HG03039 (cell line): ENCODE results near the gene ARFIP1.

Experiments used
- ATAC-seq: cut with Tn5 transposase; IDR thresholded peaks from one replicate; pipeline ENCODE4 v1.9.1; 2021; ENCODE audit warnings: mild to moderate bottlenecking, moderate library complexity; ENCODE audit not compliant: unreplicated experiment

ARFIP1 gene

GRCh38 chr4:152959080-152959479 lies 179.3 kb downstream of the ARFIP1 start:
- ATAC-seq, result no peak

- no peak for ATAC-seq
Measured at GRCh38 chr4:152960082-152960481, 180.3 kb downstream of the ARFIP1 start.

- ATAC-seq, result no peak
Measured at GRCh38 chr4:152961014-152961772, 181.4 kb downstream of the ARFIP1 start.

DNA sequence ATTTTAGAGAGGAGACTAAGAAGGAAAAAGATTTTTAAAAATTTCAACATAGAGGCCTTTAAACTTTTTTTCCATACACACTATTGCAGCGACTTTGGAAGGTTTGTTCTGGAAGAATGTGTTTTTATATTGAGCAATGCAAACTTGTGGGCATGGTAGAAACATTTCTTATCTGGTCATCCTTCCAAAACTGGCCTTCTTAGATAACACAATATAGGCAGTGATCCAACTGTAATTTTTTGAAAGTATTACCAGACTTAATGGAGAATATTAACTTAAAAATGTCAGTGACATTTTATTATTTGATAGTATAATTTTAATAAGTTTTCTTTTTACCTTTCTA lies 182.0 kb downstream of the ARFIP1 start:
- ATAC-seq, result no peak
